SU-DHL-6 (cell line): ENCODE measurements around the gene IL32.
"Not testable (repeated sequence)": the region's sequence is repeated elsewhere in the genome, so short reads cannot be mapped to it uniquely, and the experiment has no call there.

ENCODE experiments used
- H2AFZ ChIP-seq: fragments of 200-600 bp; sonication (generic); 2 replicates; pipeline ENCODE4 v1.6.1; 2014; ENCODE audit warnings: low read depth, mild to moderate bottlenecking, moderate library complexity, mixed read lengths, antibody characterized with exemption, low read length; ENCODE audit not compliant: severe bottlenecking
- H3F3A ChIP-seq: fragments of 200-600 bp; shearing (Covaris generic); 2 replicates; pipeline ENCODE4 v1.6.0; 2016; ENCODE audit warnings: antibody characterized with exemption, mild to moderate bottlenecking; ENCODE audit not compliant: insufficient read depth
- H3K27ac ChIP-seq: fragments of 200-600 bp; sonication (generic); 2 replicates; pipeline ENCODE4 v1.5.1; 2016; ENCODE audit warnings: low read depth, mild to moderate bottlenecking, low read length, moderate library complexity, mixed read lengths
- H3K27me3 ChIP-seq: fragments of 200-600 bp; sonication (generic), shearing (Covaris generic); 2 replicates; pipeline ENCODE4 v1.6.0; 2014; ENCODE audit warnings: mild to moderate bottlenecking, low read length
- H3K36me3 ChIP-seq: fragments of 200-600 bp; sonication (generic); 2 replicates; pipeline ENCODE4 v1.6.1; 2014; ENCODE audit warnings: mild to moderate bottlenecking, low read length, mixed read lengths
- H3K4me2 ChIP-seq: fragments of 300-600, 200-600 bp; shearing (Covaris generic), sonication (generic); 2 replicates; pipeline ENCODE4 v1.6.0; 2014; ENCODE audit warnings: low read length, low read depth, mild to moderate bottlenecking; ENCODE audit not compliant: poor library complexity, severe bottlenecking
- H3K4me3 ChIP-seq: fragments of 200-600 bp; sonication (generic); 2 replicates; pipeline ENCODE4 v1.5.1; 2014; ENCODE audit warnings: antibody characterized with exemption, low read length, mild to moderate bottlenecking, mixed read lengths; ENCODE audit not compliant: insufficient read depth, poor library complexity, severe bottlenecking
- H3K79me2 ChIP-seq: fragments of 200-600 bp; sonication (generic); 2 replicates; pipeline ENCODE4 v1.6.1; 2014; ENCODE audit warnings: mild to moderate bottlenecking, low read length, moderate library complexity; ENCODE audit not compliant: insufficient read depth
- H3K9ac ChIP-seq: fragments of 200-600 bp; sonication (generic); 2 replicates; pipeline ENCODE4 v1.7.0; 2014; ENCODE audit warnings: mild to moderate bottlenecking, low read length
- H3K9me2 ChIP-seq: fragments of 200-600 bp; sonication (generic); replicated peaks from 2 replicates; pipeline ENCODE4 v1.6.1; 2014; ENCODE audit warnings: low read length; ENCODE audit not compliant: insufficient read depth
- H3K9me3 ChIP-seq: fragments of 200-600 bp; sonication (generic); 2 replicates; pipeline ENCODE4 v1.6.1; 2014; ENCODE audit warnings: low read length, mixed read lengths; ENCODE audit not compliant: insufficient read depth
- H4K20me1 ChIP-seq: fragments of 200-600 bp; sonication (generic); 2 replicates; pipeline ENCODE4 v1.6.1; 2014; ENCODE audit warnings: low read depth, mild to moderate bottlenecking, antibody characterized with exemption, low read length, moderate library complexity, mixed read lengths
- CTCF ChIP-seq: fragments of 200-600 bp; sonication (generic); IDR thresholded peaks from one replicate; pipeline ENCODE4 v1.5.1; 2017; ENCODE audit warnings: antibody characterized with exemption, mild to moderate bottlenecking, low read length, moderate library complexity; ENCODE audit not compliant: insufficient read depth, poor library complexity, severe bottlenecking
- EZH2phosphoT487 ChIP-seq: fragments of 200-600 bp; sonication (generic), shearing (Covaris generic); conservative IDR thresholded peaks from 2 replicates; pipeline ENCODE4 v1.6.1; 2018; ENCODE audit warnings: mild to moderate bottlenecking, antibody characterized with exemption, low read length, moderate library complexity, mixed read lengths

Gene IL32

GRCh38 chr16:3080024-3080423, 14.6 kb downstream of the IL32 start:
- Histone ChIP-seq H3K79me2 (no peaks in the 10 kb centered on the region), H4K20me1 (no peaks in the 10 kb centered on the region), H3K4me3 (no peak overlapping the region), H3K9me2 (no peaks in the 10 kb centered on the region), H3F3A (peaks cover 24% of the 10 kb centered on the region; the same call in 1 of the 2 replicates), H2AFZ (no peak overlapping the region), H3K36me3 (no peaks in the 10 kb centered on the region), H3K9ac (no peak overlapping the region), H3K9me3 (no peaks in the 10 kb centered on the region; the same call in 1 of the 2 replicates), H3K27ac (no peak overlapping the region), H3K4me2 (no peak overlapping the region), H3K27me3 (no peaks in the 10 kb centered on the region)
- TF ChIP-seq CTCF (no peak), EZH2phosphoT487 (no peak)

- not testable (repeated sequence) for H3K9me3 ChIP-seq, H3K79me2 ChIP-seq, H3K9ac ChIP-seq, H3F3A ChIP-seq, H3K4me2 ChIP-seq, H3K9me2 ChIP-seq, H3K27ac ChIP-seq, H3K36me3 ChIP-seq, H2AFZ ChIP-seq, H4K20me1 ChIP-seq, H3K27me3 ChIP-seq, H3K4me3 ChIP-seq
Observed at GRCh38 chr16:3081957-3082356, 16.5 kb downstream of the IL32 start.

GRCh38 chr16:3083408-3083807, 18.0 kb downstream of the IL32 start:
- not testable (repeated sequence) for H3K9ac ChIP-seq, H3K36me3 ChIP-seq, H3K9me3 ChIP-seq, H3K4me3 ChIP-seq, H3K4me2 ChIP-seq, H3K79me2 ChIP-seq, H3K27ac ChIP-seq, H3K27me3 ChIP-seq, H2AFZ ChIP-seq, H4K20me1 ChIP-seq, H3F3A ChIP-seq, H3K9me2 ChIP-seq

GRCh38 chr16:3084491-3084890, 19.1 kb downstream of the IL32 start:
- H3K79me2 ChIP-seq: no peaks in the 10 kb centered on the region
- H3F3A ChIP-seq: no peaks in the 10 kb centered on the region
- H3K36me3 ChIP-seq: no peaks in the 10 kb centered on the region
- TF ChIP-seq EZH2phosphoT487 (no peak), CTCF (no peak)
- no peak overlapping the region for H3K4me2 ChIP-seq
- H3K4me3 ChIP-seq: no peak overlapping the region
- no peak overlapping the region for H2AFZ ChIP-seq
- H3K27ac ChIP-seq: no peak overlapping the region
- no peaks in the 10 kb centered on the region for H3K27me3 ChIP-seq
- H3K9me2 ChIP-seq: no peaks in the 10 kb centered on the region
- H4K20me1 ChIP-seq: no peaks in the 10 kb centered on the region
- H3K9ac ChIP-seq: no peak overlapping the region
- no peaks in the 10 kb centered on the region for H3K9me3 ChIP-seq
